Measurements from ENCODE around the gene MRPL39.

GRCh38 chr21:25560271-25560685, 47.0 kb downstream of the MRPL39 start:
- TF ChIP-seq ELK1 (IDR thresholded peaks at IDR 0.05; ENCODE audit: low read depth, low read length) = no peak
- no peak for TF ChIP-seq CTCF (IDR thresholded peaks at IDR 0.05)
- TF ChIP-seq POLR2A (IDR thresholded peaks at IDR 0.05; ENCODE audit: low read length) = no peak
- no peak for TF ChIP-seq BCL3 (IDR thresholded peaks at IDR 0.05)
- TF ChIP-seq CBX2 (IDR thresholded peaks at IDR 0.05; ENCODE audit: borderline replicate concordance, low read depth) = no peak
- no peak for TF ChIP-seq CBX8 (IDR thresholded peaks at IDR 0.05)
- no peak for TF ChIP-seq ZFP36 (IDR thresholded peaks at IDR 0.05; ENCODE audit: borderline replicate concordance, partially characterized antibody)
- no peak for TF ChIP-seq JUNB (IDR thresholded peaks at IDR 0.05)
- TF ChIP-seq RNF2 (IDR thresholded peaks at IDR 0.05; ENCODE audit: borderline replicate concordance, low read depth) = no peak
- TF ChIP-seq MAX (IDR thresholded peaks at IDR 0.05) = no peak
